GM18867 (cell line): Measurements from ENCODE around the gene PRDM5.
"Not testable (repeated sequence)": the region's sequence is repeated elsewhere in the genome, so short reads cannot be mapped to it uniquely, and the experiment has no call there.

Experiments
- ATAC-seq: cut with Tn5 transposase; IDR thresholded peaks from one replicate; pipeline ENCODE4 v1.9.1; 2021; ENCODE audit warnings: mild to moderate bottlenecking, moderate library complexity; ENCODE audit not compliant: unreplicated experiment

PRDM5 gene

DNA sequence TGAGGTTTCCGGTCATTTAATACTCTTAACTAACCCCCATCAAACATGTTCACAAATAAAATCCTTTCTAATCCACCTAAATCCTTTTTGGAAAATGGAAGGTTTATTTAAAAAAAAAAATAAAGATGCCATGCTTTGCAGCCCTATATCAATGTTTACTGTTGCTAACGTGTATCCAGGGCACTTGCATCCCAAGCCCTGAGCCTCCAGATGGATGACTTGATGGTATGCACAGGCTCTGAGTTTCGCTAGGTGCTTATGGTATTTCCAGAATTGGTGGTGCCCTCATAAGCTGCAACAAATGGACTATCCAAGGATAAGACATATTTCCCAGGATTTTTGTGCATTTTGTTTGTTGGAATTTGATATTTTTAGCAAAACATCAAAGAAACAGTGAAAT, 257.7 kb downstream of the PRDM5 start:
- ATAC-seq = no peak

DNA sequence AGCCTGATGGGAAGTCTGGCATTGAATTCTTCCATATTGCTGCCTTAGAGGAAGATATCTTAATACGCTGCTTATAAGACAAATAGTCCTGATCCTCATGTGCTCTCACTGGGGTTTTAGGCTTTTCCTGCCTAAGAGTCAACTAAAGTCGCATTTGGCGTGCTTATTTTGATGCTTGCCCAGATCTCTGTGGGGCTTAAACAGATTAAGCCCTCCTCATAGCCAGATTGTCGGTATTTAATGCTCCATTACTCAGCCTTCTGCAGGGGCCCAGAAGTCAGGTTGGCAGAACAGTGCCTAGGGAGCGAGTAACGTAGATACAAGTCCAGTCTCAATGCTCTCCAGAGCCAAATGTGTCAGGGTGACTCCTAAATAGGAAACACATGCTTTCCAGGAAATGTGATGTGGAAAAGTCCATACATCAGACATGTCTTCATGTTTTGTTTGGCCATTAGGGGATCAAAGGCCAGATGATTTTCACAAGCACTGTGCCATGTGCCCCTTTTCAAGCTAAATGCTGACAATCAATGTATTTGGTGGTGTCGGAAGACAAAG, 262.8 kb downstream of the PRDM5 start:
- ATAC-seq = no peak

DNA sequence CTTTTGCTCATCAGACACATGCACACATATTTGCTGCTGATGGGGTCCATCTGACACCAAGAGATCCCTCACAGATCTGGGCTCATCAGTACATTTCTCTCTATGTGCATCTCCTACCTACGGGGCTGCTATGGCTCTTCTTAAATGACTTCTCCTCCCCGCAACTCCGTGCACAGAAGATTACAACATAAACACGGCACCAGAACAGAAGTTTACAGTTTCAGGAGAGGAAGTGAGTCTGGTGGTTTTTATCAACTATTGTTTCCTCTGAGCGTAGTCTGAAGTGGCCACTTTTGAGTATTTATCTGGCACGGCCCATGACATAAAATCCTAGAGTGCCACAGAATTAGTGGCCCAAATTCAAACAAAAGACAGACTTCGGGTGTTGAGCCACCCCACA, 263.8 kb downstream of the PRDM5 start:
- no peak for ATAC-seq

DNA sequence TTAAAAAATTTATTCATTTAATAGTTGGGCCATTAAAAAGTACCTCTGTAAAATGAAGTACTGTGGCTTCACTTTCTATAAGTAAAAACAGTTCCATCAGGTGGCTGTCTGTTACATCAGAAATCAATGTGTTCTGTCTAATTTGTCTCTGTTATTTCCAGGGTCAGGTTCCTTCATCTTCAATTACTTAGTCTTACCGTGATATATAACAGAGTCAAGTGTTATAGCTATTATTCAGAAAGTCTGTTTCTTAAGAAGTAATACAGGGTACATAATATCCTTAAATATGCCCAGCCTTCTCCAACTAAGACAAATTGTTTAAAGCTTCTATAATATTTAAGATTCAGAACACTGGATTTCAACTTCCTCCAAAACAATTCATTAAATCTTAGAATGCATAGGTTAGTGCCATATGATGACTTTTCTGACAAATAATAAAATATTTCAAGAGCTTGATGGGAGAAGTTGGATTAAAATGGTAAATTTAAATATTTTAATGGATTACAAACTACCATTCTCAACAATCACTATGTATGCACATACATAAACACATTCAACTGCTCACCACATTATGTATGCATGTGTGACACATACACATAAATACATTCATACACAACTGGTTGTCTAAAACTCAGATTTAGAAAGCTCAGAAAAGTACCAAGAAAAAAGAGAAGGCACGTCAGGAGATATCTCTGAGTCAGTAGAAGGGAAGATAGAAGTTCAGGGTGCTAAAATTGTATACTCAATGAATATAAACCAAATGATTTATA, 268.5 kb downstream of the PRDM5 start:
- ATAC-seq = no peak

DNA sequence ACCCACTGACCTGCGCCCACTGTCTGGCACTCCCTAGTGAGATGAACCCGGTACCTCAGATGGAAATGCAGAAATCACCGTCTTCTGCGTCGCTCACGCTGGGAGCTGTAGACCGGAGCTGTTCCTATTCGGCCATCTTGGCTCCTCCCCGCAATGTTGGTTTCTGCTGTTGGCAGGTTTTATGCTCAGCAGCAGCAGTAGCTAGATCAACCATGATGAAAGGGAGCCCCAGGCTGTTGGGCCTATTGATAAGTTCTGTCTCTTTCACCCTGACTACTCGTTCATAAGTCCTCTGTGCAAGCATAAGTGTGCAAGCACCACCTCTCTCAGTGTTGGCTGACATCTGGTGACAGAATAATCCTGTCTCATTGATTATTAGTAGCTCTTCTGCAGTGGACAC, 274.2 kb downstream of the PRDM5 start:
- not testable (repeated sequence) for ATAC-seq
